GM18519 (cell line): ENCODE results near the gene RSF1.
"Not testable (repeated sequence)": the region's sequence is repeated elsewhere in the genome, so short reads cannot be mapped to it uniquely, and the experiment has no call there.

Source experiments
- ATAC-seq: cut with Tn5 transposase; IDR thresholded peaks from one replicate; pipeline ENCODE4 v1.9.1; 2021; ENCODE audit warnings: mild to moderate bottlenecking, moderate library complexity; ENCODE audit not compliant: unreplicated experiment, low FRiP score

RSF1 gene

GRCh38 chr11:77633926-77634325, 186.6 kb downstream of the RSF1 start:
- ATAC-seq = not testable (repeated sequence)

DNA sequence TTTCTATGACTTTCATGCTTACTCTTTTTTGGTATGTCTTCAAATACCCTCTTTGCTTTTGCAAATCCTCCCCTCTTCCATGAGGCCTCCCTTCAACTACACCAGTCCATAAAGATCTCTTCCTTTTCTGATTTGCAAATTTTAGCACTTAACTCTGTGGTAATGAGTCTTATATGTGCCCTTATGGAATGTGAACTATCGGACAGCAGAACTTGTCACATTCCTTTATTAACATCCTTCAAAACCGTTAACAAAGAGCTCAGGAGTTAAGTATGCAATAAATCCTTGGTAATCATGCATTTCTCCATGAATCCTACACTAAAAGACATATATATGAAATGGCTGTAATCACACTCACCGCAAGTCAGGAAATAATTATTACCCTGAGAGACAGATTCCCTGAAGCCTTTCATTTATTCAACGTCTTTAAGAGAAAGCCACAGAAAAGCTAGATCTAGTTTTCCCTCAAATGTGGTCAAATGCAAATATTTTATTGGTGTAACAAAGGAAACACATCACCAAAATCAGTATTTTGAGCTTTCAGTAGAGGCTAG, 190.3 kb downstream of the RSF1 start:
- ATAC-seq = no peak

- ATAC-seq = no peak
Measured at GRCh38 chr11:77619576-77620198, 200.8 kb downstream of the RSF1 start.

- no peak for ATAC-seq
Measured at GRCh38 chr11:77617892-77618291, 202.6 kb downstream of the RSF1 start.

DNA sequence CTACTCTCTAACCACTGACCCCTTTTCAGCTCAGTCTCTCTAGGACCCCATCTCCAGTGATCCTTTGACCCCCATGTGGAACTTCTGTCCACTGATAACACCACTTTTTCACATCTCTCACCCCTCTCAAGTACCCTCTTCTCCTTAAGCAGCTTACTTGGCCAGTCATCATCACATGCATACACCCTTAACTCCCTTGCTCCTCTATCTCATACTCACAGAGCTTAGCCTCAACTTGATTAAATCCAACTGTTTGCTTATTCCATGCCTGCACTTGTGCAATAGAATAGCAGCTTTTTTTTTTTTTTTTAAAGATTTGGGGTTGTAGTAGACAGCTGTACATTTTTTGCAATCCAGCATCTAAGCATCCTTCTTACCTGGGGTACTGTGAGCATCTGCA, 208.6 kb downstream of the RSF1 start:
- ATAC-seq = no peak
